HepG2 (cell line): Measurements from ENCODE around the gene MORC1. TPM values are rescaled to one million over a fixed set of nuclear protein-coding genes. Genes with fewer than 3 reads are reported as not detected.

Source experiments
- ATAC-seq: fragments of 200-7000 bp; cut with Tn5 transposase; 3 replicates; pipeline ENCODE4 v1.9.1; 2020; ENCODE audit warnings: mild to moderate bottlenecking, moderate library complexity
- BruUV-seq: library from RNA; stranded (reverse); fragments of 400-500 nt; replicated peaks from 2 replicates; lab custom pipeline; 2021; lab: Mats Ljungman, UMichigan
- CTCF ChIA-PET: fragments of 300-600 bp; formaldehyde crosslinking; extraction: SDS; loops from one replicate; lab custom pipeline; 2021; ENCODE audit warnings: low total read pairs, inconsistent platforms, low intra/inter-chr PET ratio; lab: Yijun Ruan, JAX
- POLR2A ChIA-PET: fragments of 350-600 bp; sonication (Branson Sonifier 250); formaldehyde crosslinking; loops from one replicate; lab custom pipeline; 2020; ENCODE audit warnings: antibody characterized with exemption, inconsistent platforms; lab: Yijun Ruan, JAX
- DNase-seq: peaks from one replicate; pipeline ENCODE4 v3.0.0-alpha.2; 2015; ENCODE audit warnings: low spot score
- FAIRE-seq: peaks from 3 replicates; lab custom pipeline; 2011; peaks lifted over from hg19 to GRCh38; lab: Jason Lieb, UNC
- H2AFZ ChIP-seq: one replicate; pipeline ENCODE4 v1.6.1; 2011; ENCODE audit warnings: low read length, inconsistent platforms
- H3K27ac ChIP-seq: fragments of 300-600 bp; 3 replicates; pipeline ENCODE4 v1.8.0; 2011; ENCODE audit warnings: mixed run types, mild to moderate bottlenecking, mixed read lengths, low read length, inconsistent platforms; ENCODE audit not compliant: insufficient read depth; ENCODE audit errors: extremely low read length
- H3K27me3 ChIP-seq, 2 experiments: fragments of 200-600 bp in 1 of 2; 2 replicates in 1 of 2; 3 replicates in 1 of 2; pipeline versions ENCODE4 v1.6.0 to v1.8.0; 2011; ENCODE audit warnings: low read length in 2 of 2, mild to moderate bottlenecking in 2 of 2, moderate library complexity in 2 of 2, inconsistent platforms in 1 of 2; ENCODE audit not compliant: insufficient read depth in 2 of 2, control insufficient read depth in 1 of 2
- H3K36me3 ChIP-seq, 2 experiments: fragments of 200-600 bp in 1 of 2; replicated peaks in 1 of 2; 2 replicates in 1 of 2; 3 replicates in 1 of 2; pipeline versions ENCODE4 v1.5.1 to v1.8.0; 2011; ENCODE audit warnings: low read length in 2 of 2, inconsistent platforms in 1 of 2; ENCODE audit not compliant: insufficient read depth in 2 of 2, control insufficient read depth in 1 of 2
- H3K4me1 ChIP-seq: 2 replicates; pipeline ENCODE4 v1.5.1; 2012; ENCODE audit warnings: low read length, inconsistent platforms; ENCODE audit not compliant: insufficient read depth
- H3K4me2 ChIP-seq: 2 replicates; pipeline ENCODE4 v1.6.0; 2011; ENCODE audit warnings: low read depth, low read length, inconsistent platforms
- H3K4me3 ChIP-seq, 3 experiments: fragments of 200-600 bp in 1 of 3; sonication (generic), shearing (Covaris generic) in 1 of 3; replicated peaks in 1 of 3; 2 replicates each; pipeline ENCODE4 v1.5.1; 2011 to 2016; ENCODE audit warnings: low read length in 3 of 3, inconsistent platforms in 2 of 3, low read depth in 2 of 3, mild to moderate bottlenecking in 2 of 3, control low read depth in 1 of 3, mixed read lengths in 1 of 3; ENCODE audit not compliant: insufficient read depth in 1 of 3
- H3K79me2 ChIP-seq: one replicate; pipeline ENCODE4 v1.6.1; 2011; ENCODE audit warnings: low read length, inconsistent platforms; ENCODE audit not compliant: insufficient read depth
- H3K9ac ChIP-seq: 2 replicates; pipeline ENCODE4 v1.6.0; 2011; ENCODE audit warnings: mild to moderate bottlenecking, low read depth, low read length, inconsistent platforms; ENCODE audit not compliant: insufficient read depth
- H3K9me3 ChIP-seq: 2 replicates; pipeline ENCODE4 v1.5.1; 2012; ENCODE audit warnings: mild to moderate bottlenecking, low read length
- H4K20me1 ChIP-seq: 2 replicates; pipeline ENCODE4 v1.6.0; 2011; ENCODE audit warnings: inconsistent platforms, mild to moderate bottlenecking, low read length, moderate library complexity; ENCODE audit not compliant: insufficient read depth
- ATF7 ChIP-seq, 2 experiments: fragments of 450-650 bp in 1 of 2; sonication (generic) in 1 of 2; formaldehyde crosslinking in 1 of 2; IDR thresholded peaks; 2 replicates each; pipeline versions ENCODE4 v1.4.0 to v1.6.1; 2016 to 2020; ENCODE audit warnings: antibody characterized with exemption in 1 of 2, mild to moderate bottlenecking in 1 of 2, missing genetic modification reagents in 1 of 2
- CREB1 ChIP-seq, 2 experiments: fragments of 450-650 bp in 1 of 2; IDR thresholded peaks; 2 replicates each; pipeline ENCODE4 v1.6.1; 2016 to 2017; ENCODE audit warnings: control low read depth in 1 of 2, mild to moderate bottlenecking in 1 of 2, missing compliant biosample characterization in 1 of 2, missing genetic modification characterization in 1 of 2
- EED ChIP-seq: sonication (generic); formaldehyde crosslinking; IDR thresholded peaks from 2 replicates; pipeline ENCODE4 v1.5.0; 2020; ENCODE audit warnings: mild to moderate bottlenecking, missing genetic modification reagents
- HNRNPUL1 ChIP-seq: fragments of 200-400 bp; formaldehyde crosslinking; IDR thresholded peaks from 2 replicates; pipeline ENCODE4 v1.6.1; 2017; ENCODE audit warnings: low read depth, mild to moderate bottlenecking, low read length, moderate library complexity
- MAFK ChIP-seq, 2 experiments: IDR thresholded peaks in 1 of 2; conservative IDR thresholded peaks in 1 of 2; 2 replicates each; pipeline ENCODE4 v1.6.1; 2011; ENCODE audit warnings: improper control_type of control experiment in 2 of 2, low read length in 2 of 2
- ZMYM4 ChIP-seq: sonication (generic); formaldehyde crosslinking; IDR thresholded peaks from 2 replicates; pipeline ENCODE4 v1.8.1; 2023; ENCODE audit warnings: mild to moderate bottlenecking, missing genetic modification reagents
- ZNF407 ChIP-seq: sonication (generic); formaldehyde crosslinking; IDR thresholded peaks from one replicate; pipeline ENCODE4 v1.5.1; 2020; ENCODE audit warnings: mild to moderate bottlenecking, missing genetic modification reagents; ENCODE audit errors: not compliant biosample characterization
- WGBS: methylation state at CpG from one replicate; pipeline ENCODE4 v1.1.6; 2017; ENCODE audit warnings: low lambda C conversion rate; 5-methylcytosine and 5-hydroxymethylcytosine counted together
- in situ Hi-C: cut with HindIII; loops from 2 replicates; pipeline ENCODE4 v1.10.0; 2017; ENCODE audit warnings: low pct_unique_long_range_greater_than_20kb; ENCODE audit not compliant: extremely low pct_ligation_motif_present
- intact Hi-C: fragments of 100-400 bp; cut with micrococcal nuclease; formaldehyde crosslinking; loops from one replicate; pipeline ENCODE4 v1.10.0; 2022; ENCODE audit not compliant: unreplicated experiment
- polyA plus RNA-seq, 8 experiments: library from polyadenylated mRNA; depleted of rRNA in 3 of 8; stranded (reverse) in 7 of 8; unstranded in 1 of 8; fragments of >200 nt; fragmentation: Illumina TruSeq in 4 of 8; extraction: Trizol in 4 of 8; gene quantifications; 2 replicates each; pipeline versions ENCODE4 v1.2.1 to v1.2.3, GENCODE V29; 2011 to 2016; ENCODE audit warnings: low read depth in 4 of 8, missing spikeins in 1 of 8, mixed read lengths in 1 of 8; ENCODE audit not compliant: insufficient read depth in 1 of 8
- total RNA-seq, 5 experiments: library from RNA; depleted of rRNA; stranded (reverse); fragments of >200 nt; fragmentation: Illumina TruSeq; extraction: Trizol; gene quantifications; 2 replicates each; pipeline ENCODE4 v1.2.3, GENCODE V29; 2016; ENCODE audit warnings: low read depth in 1 of 5

MORC1 gene
- total and polyA plus RNA-seq, 2 of the 13 experiments (the other 11 are each of a cell fraction or from before 2014, with no cell fraction given), result not detected

- Histone ChIP-seq H2AFZ (no peak overlapping the region), H3K36me3 (no peaks in the 10 kb centered on the region), H3K79me2 (no peaks in the 10 kb centered on the region), H4K20me1 (no peaks in the 10 kb centered on the region), H3K27me3 (no peaks in the 10 kb centered on the region), H3K4me1 (no peaks in the 10 kb centered on the region), H3K27ac (no peak overlapping the region), H3K4me2 (no peak overlapping the region), H3K9me3 (no peaks in the 10 kb centered on the region), H3K9ac (no peak overlapping the region), H3K4me3 (no peak overlapping the region)
- ChIA-PET POLR2A (no interaction called here), CTCF (no interaction called here)
- no TSS peak for BruUV-seq
- in situ Hi-C loops, result no loop called here
- intact Hi-C loops, result no loop called here
- ATAC-seq (no peak), FAIRE-seq (no peak), DNase-seq (no peak)
- WGBS, result 0% methylated on average over 2 of the region's 2 CpGs
- peak; percentile 90 for TF ChIP-seq CREB1 (IDR thresholded peaks at IDR 0.05)
- no peak for TF ChIP-seq CREB1 (CRISPR knock-in tag; IDR thresholded peaks at IDR 0.05)
- TF ChIP-seq ATF7 (IDR thresholded peaks at IDR 0.05), result peak; percentile 89
- no peak for TF ChIP-seq ATF7 (CRISPR knock-in tag; IDR thresholded peaks at IDR 0.05)
- 0 out of 4 replicates have a peak, but pooled peaks of 1 of the 2 experiments have one; percentile 6 for TF ChIP-seq MAFK (conservative IDR thresholded peaks at IDR 0.05 in 1 of 2, IDR thresholded peaks at IDR 0.05 in 1 of 2; ENCODE audit: low read length in 2 of 2)
- no peak for TF ChIP-seq ZMYM4 (CRISPR knock-in tag)
- no peak for TF ChIP-seq ZNF407
- no peak for TF ChIP-seq EED
- no peak for TF ChIP-seq HNRNPUL1
Measured at GRCh38 chr3:108976058-108976457, 141.9 kb downstream of the MORC1 start.
